Panc1 (cell line): ENCODE data around the gene CACNG3.

Experiments used
- POLR2AphosphoS5 ChIP-seq: IDR thresholded peaks from 2 replicates; pipeline ENCODE4 v1.6.1; 2012; ENCODE audit warnings: mild to moderate bottlenecking, low read depth, low read length, moderate library complexity
- SIN3A ChIP-seq: IDR thresholded peaks from 2 replicates; pipeline ENCODE4 v1.6.1; 2012; ENCODE audit warnings: low read depth, mild to moderate bottlenecking, low read length, moderate library complexity, borderline replicate concordance; ENCODE audit not compliant: insufficient read depth
- TF ChIP-seq, protein P1 (sequence below): fragments of 450-650 bp; IDR thresholded peaks from 2 replicates; pipeline ENCODE4 v1.5.1; 2017; ENCODE audit warnings: mild to moderate bottlenecking

- TF ChIP-seq POLR2AphosphoS5 = no peak
- no peak for TF ChIP-seq SIN3A
- TF ChIP-seq, protein P1, sequence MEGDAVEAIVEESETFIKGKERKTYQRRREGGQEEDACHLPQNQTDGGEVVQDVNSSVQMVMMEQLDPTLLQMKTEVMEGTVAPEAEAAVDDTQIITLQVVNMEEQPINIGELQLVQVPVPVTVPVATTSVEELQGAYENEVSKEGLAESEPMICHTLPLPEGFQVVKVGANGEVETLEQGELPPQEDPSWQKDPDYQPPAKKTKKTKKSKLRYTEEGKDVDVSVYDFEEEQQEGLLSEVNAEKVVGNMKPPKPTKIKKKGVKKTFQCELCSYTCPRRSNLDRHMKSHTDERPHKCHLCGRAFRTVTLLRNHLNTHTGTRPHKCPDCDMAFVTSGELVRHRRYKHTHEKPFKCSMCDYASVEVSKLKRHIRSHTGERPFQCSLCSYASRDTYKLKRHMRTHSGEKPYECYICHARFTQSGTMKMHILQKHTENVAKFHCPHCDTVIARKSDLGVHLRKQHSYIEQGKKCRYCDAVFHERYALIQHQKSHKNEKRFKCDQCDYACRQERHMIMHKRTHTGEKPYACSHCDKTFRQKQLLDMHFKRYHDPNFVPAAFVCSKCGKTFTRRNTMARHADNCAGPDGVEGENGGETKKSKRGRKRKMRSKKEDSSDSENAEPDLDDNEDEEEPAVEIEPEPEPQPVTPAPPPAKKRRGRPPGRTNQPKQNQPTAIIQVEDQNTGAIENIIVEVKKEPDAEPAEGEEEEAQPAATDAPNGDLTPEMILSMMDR = no peak
These were observed 32.4 kb downstream of the CACNG3 start for GRCh38 chr16:24288516-24288915.
